Amniotic stem cell (primary cell): ENCODE data around the gene RAB6B.

Source experiments
- DNase-seq: peaks from one replicate; lab custom pipeline; 2025; lab: John Stamatoyannopoulos, UW

RAB6B gene

GRCh38 chr3:133835961-133836360, 59.7 kb downstream of the RAB6B start:
- no peak for DNase-seq

GRCh38 chr3:133835418-133835743, 60.3 kb downstream of the RAB6B start:
- DNase-seq, result no peak

- no peak for DNase-seq
Observed at GRCh38 chr3:133834621-133835417, 60.9 kb downstream of the RAB6B start.

GRCh38 chr3:133833880-133834620, 61.6 kb downstream of the RAB6B start:
- no peak for DNase-seq

- no peak for DNase-seq
Observed at GRCh38 chr3:133833267-133833666, 62.4 kb downstream of the RAB6B start.

- DNase-seq, result no peak
Observed at GRCh38 chr3:133832802-133833144, 62.9 kb downstream of the RAB6B start.

GRCh38 chr3:133831966-133832801, 63.5 kb downstream of the RAB6B start:
- DNase-seq, result no peak

- no peak for DNase-seq
Observed at GRCh38 chr3:133830071-133830470, 65.6 kb downstream of the RAB6B start.

GRCh38 chr3:133829310-133829707, 66.4 kb downstream of the RAB6B start:
- DNase-seq, result no peak

GRCh38 chr3:133828576-133829309, 66.9 kb downstream of the RAB6B start:
- no peak for DNase-seq

GRCh38 chr3:133827684-133828083, 68.0 kb downstream of the RAB6B start:
- DNase-seq, result no peak

GRCh38 chr3:133827136-133827535, 68.5 kb downstream of the RAB6B start:
- no peak for DNase-seq

- DNase-seq, result no peak
Observed at GRCh38 chr3:133825969-133826727, 69.5 kb downstream of the RAB6B start.

GRCh38 chr3:133824961-133825485, 70.7 kb downstream of the RAB6B start:
- DNase-seq, result no peak

GRCh38 chr3:133821767-133822638, 73.7 kb downstream of the RAB6B start:
- DNase-seq, result no peak

- DNase-seq, result no peak
Observed at GRCh38 chr3:133820889-133821675, 74.6 kb downstream of the RAB6B start.

GRCh38 chr3:133820129-133820528, 75.6 kb downstream of the RAB6B start:
- no peak for DNase-seq

- no peak for DNase-seq
Observed at GRCh38 chr3:133815386-133815785, 80.3 kb downstream of the RAB6B start.

- no peak for DNase-seq
Observed at GRCh38 chr3:133812872-133813271, 82.8 kb downstream of the RAB6B start.
